H9 (cell line): ENCODE measurements around the gene CHST1. TPM values are rescaled to one million over a fixed set of nuclear protein-coding genes. Genes with fewer than 3 reads are reported as not detected.
A peak's percentile ranks its signal among the peaks of the same experiment; 100 is the strongest.

Source experiments
- DNase-seq: peaks from one replicate; pipeline ENCODE4 v3.0.0-alpha.2; 2017
- H2AFZ ChIP-seq: one replicate; pipeline ENCODE4 v1.6.1; 2013; ENCODE audit warnings: mild to moderate bottlenecking, low read length, control low read depth, moderate library complexity
- H2AK5ac ChIP-seq: 2 replicates; pipeline ENCODE4 v1.6.1; 2013; ENCODE audit warnings: low read length, control low read depth, mixed read lengths; ENCODE audit not compliant: insufficient read length
- H2BK120ac ChIP-seq: one replicate; pipeline ENCODE4 v1.6.1; 2013; ENCODE audit warnings: low read depth, mild to moderate bottlenecking, low read length, control low read depth, inconsistent platforms; ENCODE audit not compliant: poor library complexity, severe bottlenecking
- H2BK12ac ChIP-seq: 2 replicates; pipeline ENCODE4 v1.6.1; 2013; ENCODE audit warnings: low read length, control low read depth, mixed read lengths, low read depth; ENCODE audit not compliant: insufficient read length
- H2BK15ac ChIP-seq: 2 replicates; pipeline ENCODE4 v1.6.1; 2013; ENCODE audit warnings: low read depth, low read length, control low read depth
- H2BK20ac ChIP-seq: one replicate; pipeline ENCODE4 v1.6.1; 2013; ENCODE audit warnings: low read depth, mild to moderate bottlenecking, low read length, control low read depth, inconsistent platforms; ENCODE audit not compliant: poor library complexity, severe bottlenecking
- H2BK5ac ChIP-seq: 2 replicates; pipeline ENCODE4 v1.6.1; 2013; ENCODE audit warnings: low read length, control low read depth, mixed read lengths; ENCODE audit not compliant: insufficient read length
- H3K14ac ChIP-seq: 2 replicates; pipeline ENCODE4 v1.6.1; 2013; ENCODE audit warnings: low read length, control low read depth; ENCODE audit not compliant: insufficient read depth
- H3K18ac ChIP-seq: 2 replicates; pipeline ENCODE4 v1.6.1; 2013; ENCODE audit warnings: low read depth, mild to moderate bottlenecking, mixed read lengths, low read length, control low read depth; ENCODE audit not compliant: insufficient read length
- H3K23ac ChIP-seq: 2 replicates; pipeline ENCODE4 v1.6.1; 2013; ENCODE audit warnings: low read length, control low read depth, mixed read lengths, low read depth; ENCODE audit not compliant: insufficient read length
- H3K23me2 ChIP-seq: 2 replicates; pipeline ENCODE4 v1.6.1; 2013; ENCODE audit warnings: low read depth, mild to moderate bottlenecking, mixed read lengths, low read length, control low read depth; ENCODE audit not compliant: insufficient read length, poor library complexity, severe bottlenecking
- H3K27ac ChIP-seq: 2 replicates; pipeline ENCODE4 v1.5.1; 2013; ENCODE audit warnings: low read length, control low read depth, mixed read lengths, low read depth; ENCODE audit not compliant: insufficient read length
- H3K27me3 ChIP-seq: 2 replicates; pipeline ENCODE4 v1.6.1; 2013; ENCODE audit warnings: low read length, control low read depth, inconsistent platforms; ENCODE audit not compliant: insufficient read depth
- H3K4ac ChIP-seq: 2 replicates; pipeline ENCODE4 v1.6.1; 2013; ENCODE audit warnings: low read depth, mild to moderate bottlenecking, control low read depth, inconsistent platforms, low read length, moderate library complexity
- H3K4me1 ChIP-seq: 2 replicates; pipeline ENCODE4 v1.6.1; 2013; ENCODE audit warnings: low read length, control low read depth, inconsistent platforms; ENCODE audit not compliant: insufficient read depth
- H3K4me2 ChIP-seq: 2 replicates; pipeline ENCODE4 v1.6.1; 2013; ENCODE audit warnings: low read length, control low read depth, mixed read lengths; ENCODE audit not compliant: insufficient read length, insufficient read depth
- H3K56ac ChIP-seq: 2 replicates; pipeline ENCODE4 v1.6.1; 2013; ENCODE audit warnings: low read depth, mild to moderate bottlenecking, mixed read lengths, low read length, control low read depth; ENCODE audit not compliant: insufficient read length
- H3K79me1 ChIP-seq: 2 replicates; pipeline ENCODE4 v1.6.1; 2013; ENCODE audit warnings: low read depth, mild to moderate bottlenecking, moderate library complexity, low read length, control low read depth, inconsistent platforms; ENCODE audit not compliant: insufficient read depth, poor library complexity, severe bottlenecking
- H3K79me2 ChIP-seq: 2 replicates; pipeline ENCODE4 v1.6.1; 2013; ENCODE audit warnings: low read length, control low read depth, inconsistent platforms; ENCODE audit not compliant: insufficient read depth
- H3K9ac ChIP-seq: 2 replicates; pipeline ENCODE4 v1.6.1; 2013; ENCODE audit warnings: low read length, control low read depth, mixed read lengths; ENCODE audit not compliant: insufficient read length; ENCODE audit errors: extremely low read depth
- H3K9me3 ChIP-seq: one replicate; pipeline ENCODE4 v1.6.1; 2013; ENCODE audit warnings: low read depth, low read length, inconsistent platforms; ENCODE audit not compliant: control insufficient read depth
- H3T11ph ChIP-seq: one replicate; pipeline ENCODE4 v1.6.1; 2013; ENCODE audit warnings: mild to moderate bottlenecking, low read length, control low read depth, inconsistent platforms
- H4K20me1 ChIP-seq: one replicate; pipeline ENCODE4 v1.6.1; 2013; ENCODE audit not compliant: control insufficient read depth, insufficient read length, insufficient read depth
- H4K5ac ChIP-seq: 2 replicates; pipeline ENCODE4 v1.6.1; 2013; ENCODE audit warnings: low read depth, mild to moderate bottlenecking, mixed read lengths, low read length, control low read depth; ENCODE audit not compliant: insufficient read length
- H4K8ac ChIP-seq: replicated peaks from 2 replicates; pipeline ENCODE4 v1.6.1; 2013; ENCODE audit warnings: low read length, control low read depth, mixed read lengths, low read depth; ENCODE audit not compliant: insufficient read length
- H4K91ac ChIP-seq: 2 replicates; pipeline ENCODE4 v1.6.1; 2013; ENCODE audit warnings: low read depth, mild to moderate bottlenecking, moderate library complexity, mixed read lengths, low read length, control low read depth; ENCODE audit not compliant: insufficient read length
- H3K27ac Mint-ChIP-seq, 3 experiments: 2 replicates in 2 of 3; 3 replicates in 1 of 3; pipeline ENCODE4 v1.8.0; 2020 to 2021; ENCODE audit warnings: mixed read lengths in 3 of 3, mild to moderate bottlenecking in 1 of 3, moderate library complexity in 1 of 3
- H3K27me3 Mint-ChIP-seq: 2 replicates; pipeline ENCODE4 v1.8.0; 2021; ENCODE audit warnings: low read depth, mild to moderate bottlenecking, moderate library complexity, mixed read lengths
- H3K36me3 Mint-ChIP-seq, 3 experiments: 2 replicates in 2 of 3; 3 replicates in 1 of 3; pipeline ENCODE4 v1.8.0; 2020 to 2021; ENCODE audit warnings: low read depth in 3 of 3, mixed read lengths in 3 of 3; ENCODE audit not compliant: insufficient read depth in 1 of 3
- H3K4me1 Mint-ChIP-seq, 2 experiments: 2 replicates each; pipeline ENCODE4 v1.8.0; 2020; ENCODE audit warnings: mixed read lengths in 2 of 2
- H3K4me3 Mint-ChIP-seq, 2 experiments: 2 replicates in 1 of 2; 3 replicates in 1 of 2; pipeline ENCODE4 v1.8.0; 2020 to 2021; ENCODE audit warnings: mild to moderate bottlenecking in 2 of 2, mixed read lengths in 2 of 2, moderate library complexity in 1 of 2
- H3K9me3 Mint-ChIP-seq, 2 experiments: 2 replicates in 1 of 2; 3 replicates in 1 of 2; pipeline ENCODE4 v1.8.0; 2020; ENCODE audit warnings: mild to moderate bottlenecking in 2 of 2, mixed read lengths in 2 of 2, moderate library complexity in 1 of 2
- WGBS: extraction: QIAGEN DNeasy Blood & Tissue Kit; methylation state at CpG from one replicate; pipeline ENCODE4 v1.1.7; 2013; ENCODE audit warnings: missing lambda C conversion rate, low lambda C conversion rate, mixed read lengths; ENCODE audit not compliant: insufficient read length; ENCODE audit errors: extremely low coverage; 5-methylcytosine and 5-hydroxymethylcytosine counted together
- total RNA-seq: library from RNA; stranded (reverse); gene quantifications from 2 replicates; pipeline ENCODE4 v1.2.1, GENCODE V29; 2021
- TF ChIP-seq, protein P1 (sequence below): fragments of 200-600 bp; sonication (generic); conservative IDR thresholded peaks from 3 replicates; pipeline ENCODE4 v1.8.0; 2021; ENCODE audit warnings: antibody characterized with exemption, mild to moderate bottlenecking

The CHST1 gene
- total RNA-seq, 1 experiment from 2014 or later = 0.57 TPM

DNA sequence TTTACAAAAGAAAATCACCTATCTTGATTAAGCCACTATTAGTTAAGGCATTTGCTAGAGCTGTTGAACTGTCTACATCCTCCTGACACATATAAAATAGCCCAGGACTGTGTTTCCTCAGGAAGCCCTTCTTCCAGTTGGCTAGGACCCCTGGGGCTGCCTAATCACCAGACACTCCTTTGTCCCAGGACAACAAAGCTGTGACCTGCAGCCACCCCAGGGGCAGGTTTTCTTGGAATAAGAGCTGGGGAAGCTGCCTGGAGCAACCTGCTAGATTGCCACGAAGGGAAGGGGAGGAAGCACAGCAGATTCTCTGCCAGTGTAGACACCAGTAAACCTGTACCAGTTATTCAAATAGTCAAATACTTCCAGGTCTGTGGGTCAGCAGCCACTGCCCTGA is 17.6 kb downstream of the CHST1 start:
- DNase-seq = peak; percentile 58
- H3K4me1 Mint-ChIP-seq = peaks cover 13 to 14% of the 10 kb centered on the region in 2 experiments; a peak in 3 of 4 replicates
- H2BK15ac ChIP-seq = no peak overlapping the region

More for the DNA sequence above, 17.6 kb downstream of the CHST1 start:
- Mint-ChIP-seq H3K36me3 (no peaks in the 10 kb centered on the region; a peak in 1 of 7 replicates), H3K9me3 (0 out of 5 replicates have a peak, but pooled peaks cover 0 to 2% of the 10 kb centered on the region in 2 experiments), H3K27ac (no peak overlapping the region), H3K4me3 (no peak overlapping the region), H3K27me3 (peaks cover 11% of the 10 kb centered on the region; the same call in 1 of the 2 replicates)
- Histone ChIP-seq H3K4me2 (no peak overlapping the region), H3K9me3 (no peaks in the 10 kb centered on the region), H3K27me3 (no peaks in the 10 kb centered on the region), H3K23ac (no peak overlapping the region), H3K79me1 (no peaks in the 10 kb centered on the region), H4K5ac (no peak overlapping the region), H3K23me2 (no peaks in the 10 kb centered on the region), H2AK5ac (no peak overlapping the region), H2BK20ac (no peak overlapping the region), H4K20me1 (no peaks in the 10 kb centered on the region), H2AFZ (no peak overlapping the region), H4K91ac (no peak overlapping the region), H2BK120ac (no peak overlapping the region), H3K9ac (no peak overlapping the region), H2BK12ac (no peak overlapping the region), H3K14ac (no peak overlapping the region), H3K56ac (no peak overlapping the region), H3K27ac (no peak overlapping the region), H3K4ac (no peak overlapping the region), H3K79me2 (no peaks in the 10 kb centered on the region), H2BK5ac (no peak overlapping the region), H3T11ph (no peak overlapping the region), H4K8ac (no peak overlapping the region), H3K4me1 (peaks cover 4% of the 10 kb centered on the region; the same call in 1 of the 2 replicates), H3K18ac (no peak overlapping the region)
- TF ChIP-seq, protein P1, sequence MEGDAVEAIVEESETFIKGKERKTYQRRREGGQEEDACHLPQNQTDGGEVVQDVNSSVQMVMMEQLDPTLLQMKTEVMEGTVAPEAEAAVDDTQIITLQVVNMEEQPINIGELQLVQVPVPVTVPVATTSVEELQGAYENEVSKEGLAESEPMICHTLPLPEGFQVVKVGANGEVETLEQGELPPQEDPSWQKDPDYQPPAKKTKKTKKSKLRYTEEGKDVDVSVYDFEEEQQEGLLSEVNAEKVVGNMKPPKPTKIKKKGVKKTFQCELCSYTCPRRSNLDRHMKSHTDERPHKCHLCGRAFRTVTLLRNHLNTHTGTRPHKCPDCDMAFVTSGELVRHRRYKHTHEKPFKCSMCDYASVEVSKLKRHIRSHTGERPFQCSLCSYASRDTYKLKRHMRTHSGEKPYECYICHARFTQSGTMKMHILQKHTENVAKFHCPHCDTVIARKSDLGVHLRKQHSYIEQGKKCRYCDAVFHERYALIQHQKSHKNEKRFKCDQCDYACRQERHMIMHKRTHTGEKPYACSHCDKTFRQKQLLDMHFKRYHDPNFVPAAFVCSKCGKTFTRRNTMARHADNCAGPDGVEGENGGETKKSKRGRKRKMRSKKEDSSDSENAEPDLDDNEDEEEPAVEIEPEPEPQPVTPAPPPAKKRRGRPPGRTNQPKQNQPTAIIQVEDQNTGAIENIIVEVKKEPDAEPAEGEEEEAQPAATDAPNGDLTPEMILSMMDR = no peak
- WGBS = no CpG with 5 or more reads among the region's 1 CpG
